HepG2 (cell line): Measurements from ENCODE around the gene GNRH2. TPM values are rescaled to one million over a fixed set of nuclear protein-coding genes. Genes with fewer than 3 reads are reported as not detected.

Experiments
- ARID2 ChIP-seq: sonication (generic); formaldehyde crosslinking; IDR thresholded peaks from 2 replicates; pipeline ENCODE4 v1.8.1; 2022; ENCODE audit warnings: mild to moderate bottlenecking, missing genetic modification reagents, borderline replicate concordance
- CBFB ChIP-seq: sonication (generic); formaldehyde crosslinking; IDR thresholded peaks from 2 replicates; pipeline ENCODE4 v1.4.0; 2020; ENCODE audit warnings: missing genetic modification reagents
- DPF2 ChIP-seq: sonication (generic); formaldehyde crosslinking; IDR thresholded peaks from 2 replicates; pipeline ENCODE4 v1.4.0; 2020; ENCODE audit warnings: mild to moderate bottlenecking, low read depth, missing genetic modification reagents, borderline replicate concordance
- HIVEP1 ChIP-seq: sonication (generic); formaldehyde crosslinking; IDR thresholded peaks from 2 replicates; pipeline ENCODE4 v1.4.0; 2020; ENCODE audit warnings: mild to moderate bottlenecking, missing genetic modification reagents
- IKZF4 ChIP-seq: sonication (generic); formaldehyde crosslinking; IDR thresholded peaks from 2 replicates; pipeline ENCODE4 v1.5.1; 2020; ENCODE audit warnings: borderline replicate concordance, mild to moderate bottlenecking, low read depth, missing genetic modification reagents; ENCODE audit errors: not compliant biosample characterization
- KAT8 ChIP-seq: IDR thresholded peaks from 2 replicates; pipeline ENCODE4 v1.6.1; 2016; ENCODE audit warnings: missing genetic modification reagents, missing compliant biosample characterization
- MIER3 ChIP-seq: IDR thresholded peaks from 2 replicates; pipeline ENCODE4 v1.6.1; 2016; ENCODE audit warnings: missing compliant biosample characterization, borderline replicate concordance
- MLXIP ChIP-seq: sonication (generic); formaldehyde crosslinking; IDR thresholded peaks from 2 replicates; pipeline ENCODE4 v1.9.0; 2021; ENCODE audit warnings: missing genetic modification reagents, borderline replicate concordance
- MXI1 ChIP-seq: IDR thresholded peaks from 3 replicates; pipeline ENCODE4 v1.6.1; 2012; ENCODE audit warnings: low read depth, low read length, inconsistent platforms, borderline replicate concordance
- TOPORS ChIP-seq: sonication (generic); formaldehyde crosslinking; IDR thresholded peaks from 2 replicates; pipeline ENCODE4 v1.8.0; 2023; ENCODE audit warnings: mild to moderate bottlenecking, missing genetic modification reagents
- ZBTB2 ChIP-seq: sonication (generic); formaldehyde crosslinking; IDR thresholded peaks from 2 replicates; pipeline ENCODE4 v1.8.0; 2022; ENCODE audit warnings: low read depth, missing genetic modification reagents
- ZNF331 ChIP-seq: sonication (generic); formaldehyde crosslinking; IDR thresholded peaks from 2 replicates; pipeline ENCODE4 v1.4.0; 2020; ENCODE audit warnings: missing genetic modification reagents
- ZNF350 ChIP-seq: sonication (generic); formaldehyde crosslinking; IDR thresholded peaks from 2 replicates; pipeline ENCODE4 v1.4.0; 2020; ENCODE audit warnings: mild to moderate bottlenecking, low read depth, missing genetic modification reagents, borderline replicate concordance
- polyA plus RNA-seq, 8 experiments: library from polyadenylated mRNA; depleted of rRNA in 3 of 8; stranded (reverse) in 7 of 8; unstranded in 1 of 8; fragments of >200 nt; fragmentation: Illumina TruSeq in 4 of 8; extraction: Trizol in 4 of 8; gene quantifications; 2 replicates each; pipeline versions ENCODE4 v1.2.1 to v1.2.3, GENCODE V29; 2011 to 2016; ENCODE audit warnings: low read depth in 4 of 8, missing spikeins in 1 of 8, mixed read lengths in 1 of 8; ENCODE audit not compliant: insufficient read depth in 1 of 8
- total RNA-seq, 5 experiments: library from RNA; depleted of rRNA; stranded (reverse); fragments of >200 nt; fragmentation: Illumina TruSeq; extraction: Trizol; gene quantifications; 2 replicates each; pipeline ENCODE4 v1.2.3, GENCODE V29; 2016; ENCODE audit warnings: low read depth in 1 of 5
- TF ChIP-seq, protein P1 (sequence below): sonication (generic); formaldehyde crosslinking; IDR thresholded peaks from 2 replicates; pipeline ENCODE4 v1.4.0; 2020; ENCODE audit warnings: missing genetic modification reagents, mild to moderate bottlenecking, borderline replicate concordance
- TF ChIP-seq, protein P2 (sequence below): sonication (generic); formaldehyde crosslinking; IDR thresholded peaks from 2 replicates; pipeline ENCODE4 v1.4.0; 2020; ENCODE audit warnings: mild to moderate bottlenecking, low read depth, missing genetic modification reagents
- TF ChIP-seq, protein P3 (sequence below): IDR thresholded peaks from 2 replicates; pipeline ENCODE4 v1.6.1; 2016; ENCODE audit warnings: low read depth, control low read depth
- TF ChIP-seq, protein P4 (sequence below): sonication (generic); formaldehyde crosslinking; IDR thresholded peaks from 2 replicates; pipeline ENCODE4 v1.5.0; 2020; ENCODE audit warnings: missing genetic modification reagents

Gene GNRH2
- total and polyA plus RNA-seq, 2 of the 13 experiments (the other 11 are each of a cell fraction or from before 2014, with no cell fraction given): 0.28 TPM; not detected in 1

DNA sequence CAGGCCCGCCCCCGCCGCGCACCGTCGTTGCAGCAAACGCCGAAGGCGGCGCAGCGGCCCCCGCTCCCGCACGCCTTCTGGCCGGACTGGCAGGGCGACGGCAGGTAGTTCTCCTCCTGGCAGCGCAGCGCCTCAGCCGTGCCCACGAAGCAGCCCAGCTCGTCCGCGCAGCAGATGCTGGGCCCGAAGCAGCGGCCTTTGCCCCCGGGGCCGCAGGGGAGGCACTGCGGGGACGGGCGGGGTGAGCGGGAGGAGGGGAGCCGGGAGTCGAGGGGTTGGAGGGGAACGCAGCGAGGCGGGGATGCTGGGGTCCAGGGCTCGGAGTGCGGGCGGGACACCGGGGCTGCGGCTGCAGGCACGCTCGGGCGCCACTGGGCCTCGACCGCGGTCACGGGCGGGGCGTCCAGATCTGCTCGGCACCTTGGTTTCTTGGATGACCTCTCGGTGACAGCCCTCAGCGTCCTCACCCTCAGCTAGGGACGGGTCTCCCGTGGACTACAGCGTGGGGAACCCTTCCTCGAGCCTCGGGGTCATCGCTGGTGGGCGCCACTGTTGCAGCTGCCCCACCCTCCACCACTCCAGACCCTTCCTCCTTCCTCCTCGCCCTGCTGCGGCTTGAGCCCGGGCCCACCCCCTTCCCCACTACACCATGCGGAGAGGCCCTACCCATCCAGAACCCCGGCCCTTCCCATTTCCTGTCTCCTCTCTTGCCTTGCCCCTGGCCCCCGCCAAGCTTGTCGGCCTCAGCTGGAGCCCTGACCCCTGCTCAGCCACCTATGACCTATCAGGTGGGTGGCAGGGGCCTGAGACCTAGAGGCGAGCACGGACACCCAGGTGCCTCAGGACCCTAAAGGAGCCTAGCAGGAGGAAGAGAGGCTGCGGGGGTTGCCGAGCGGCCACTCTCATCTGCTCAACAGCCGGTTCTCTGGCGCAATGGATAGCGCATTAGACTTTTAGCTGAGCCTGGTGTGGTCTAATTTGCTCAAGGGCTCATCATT lies 39.8 kb downstream of the GNRH2 start (continued):
- TF ChIP-seq, protein P1, sequence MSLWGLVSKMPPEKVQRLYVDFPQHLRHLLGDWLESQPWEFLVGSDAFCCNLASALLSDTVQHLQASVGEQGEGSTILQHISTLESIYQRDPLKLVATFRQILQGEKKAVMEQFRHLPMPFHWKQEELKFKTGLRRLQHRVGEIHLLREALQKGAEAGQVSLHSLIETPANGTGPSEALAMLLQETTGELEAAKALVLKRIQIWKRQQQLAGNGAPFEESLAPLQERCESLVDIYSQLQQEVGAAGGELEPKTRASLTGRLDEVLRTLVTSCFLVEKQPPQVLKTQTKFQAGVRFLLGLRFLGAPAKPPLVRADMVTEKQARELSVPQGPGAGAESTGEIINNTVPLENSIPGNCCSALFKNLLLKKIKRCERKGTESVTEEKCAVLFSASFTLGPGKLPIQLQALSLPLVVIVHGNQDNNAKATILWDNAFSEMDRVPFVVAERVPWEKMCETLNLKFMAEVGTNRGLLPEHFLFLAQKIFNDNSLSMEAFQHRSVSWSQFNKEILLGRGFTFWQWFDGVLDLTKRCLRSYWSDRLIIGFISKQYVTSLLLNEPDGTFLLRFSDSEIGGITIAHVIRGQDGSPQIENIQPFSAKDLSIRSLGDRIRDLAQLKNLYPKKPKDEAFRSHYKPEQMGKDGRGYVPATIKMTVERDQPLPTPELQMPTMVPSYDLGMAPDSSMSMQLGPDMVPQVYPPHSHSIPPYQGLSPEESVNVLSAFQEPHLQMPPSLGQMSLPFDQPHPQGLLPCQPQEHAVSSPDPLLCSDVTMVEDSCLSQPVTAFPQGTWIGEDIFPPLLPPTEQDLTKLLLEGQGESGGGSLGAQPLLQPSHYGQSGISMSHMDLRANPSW (CRISPR knock-in tag): 0 out of 2 replicates have a peak, but pooled peaks have one; percentile 39
- TF ChIP-seq DPF2 (CRISPR knock-in tag): no peak
- TF ChIP-seq ARID2 (CRISPR knock-in tag): no peak
- peak; percentile 29; the same call in 1 of the 2 replicates for TF ChIP-seq ZNF350 (CRISPR knock-in tag)
- TF ChIP-seq, protein P2, sequence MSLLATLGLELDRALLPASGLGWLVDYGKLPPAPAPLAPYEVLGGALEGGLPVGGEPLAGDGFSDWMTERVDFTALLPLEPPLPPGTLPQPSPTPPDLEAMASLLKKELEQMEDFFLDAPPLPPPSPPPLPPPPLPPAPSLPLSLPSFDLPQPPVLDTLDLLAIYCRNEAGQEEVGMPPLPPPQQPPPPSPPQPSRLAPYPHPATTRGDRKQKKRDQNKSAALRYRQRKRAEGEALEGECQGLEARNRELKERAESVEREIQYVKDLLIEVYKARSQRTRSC (CRISPR knock-in tag): no peak
- no peak for TF ChIP-seq ZNF331 (CRISPR knock-in tag)
- no peak for TF ChIP-seq TOPORS (CRISPR knock-in tag)
- TF ChIP-seq, protein P3, sequence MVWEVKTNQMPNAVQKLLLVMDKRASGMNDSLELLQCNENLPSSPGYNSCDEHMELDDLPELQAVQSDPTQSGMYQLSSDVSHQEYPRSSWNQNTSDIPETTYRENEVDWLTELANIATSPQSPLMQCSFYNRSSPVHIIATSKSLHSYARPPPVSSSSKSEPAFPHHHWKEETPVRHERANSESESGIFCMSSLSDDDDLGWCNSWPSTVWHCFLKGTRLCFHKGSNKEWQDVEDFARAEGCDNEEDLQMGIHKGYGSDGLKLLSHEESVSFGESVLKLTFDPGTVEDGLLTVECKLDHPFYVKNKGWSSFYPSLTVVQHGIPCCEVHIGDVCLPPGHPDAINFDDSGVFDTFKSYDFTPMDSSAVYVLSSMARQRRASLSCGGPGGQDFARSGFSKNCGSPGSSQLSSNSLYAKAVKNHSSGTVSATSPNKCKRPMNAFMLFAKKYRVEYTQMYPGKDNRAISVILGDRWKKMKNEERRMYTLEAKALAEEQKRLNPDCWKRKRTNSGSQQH (CRISPR knock-in tag): no peak
- TF ChIP-seq MIER3 (CRISPR knock-in tag): no peak
- TF ChIP-seq, protein P4, sequence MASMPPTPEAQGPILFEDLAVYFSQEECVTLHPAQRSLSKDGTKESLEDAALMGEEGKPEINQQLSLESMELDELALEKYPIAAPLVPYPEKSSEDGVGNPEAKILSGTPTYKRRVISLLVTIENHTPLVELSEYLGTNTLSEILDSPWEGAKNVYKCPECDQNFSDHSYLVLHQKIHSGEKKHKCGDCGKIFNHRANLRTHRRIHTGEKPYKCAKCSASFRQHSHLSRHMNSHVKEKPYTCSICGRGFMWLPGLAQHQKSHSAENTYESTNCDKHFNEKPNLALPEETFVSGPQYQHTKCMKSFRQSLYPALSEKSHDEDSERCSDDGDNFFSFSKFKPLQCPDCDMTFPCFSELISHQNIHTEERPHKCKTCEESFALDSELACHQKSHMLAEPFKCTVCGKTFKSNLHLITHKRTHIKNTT (CRISPR knock-in tag): no peak
- TF ChIP-seq KAT8: no peak
- TF ChIP-seq IKZF4 (CRISPR knock-in tag): no peak
- TF ChIP-seq MXI1: no peak
- TF ChIP-seq ZBTB2 (CRISPR knock-in tag): no peak
- TF ChIP-seq CBFB (CRISPR knock-in tag): no peak
- TF ChIP-seq HIVEP1 (CRISPR knock-in tag): peak; percentile 62
- no peak for TF ChIP-seq MLXIP (CRISPR knock-in tag)
